ENCODE data around the gene PPCDC.

The PPCDC gene

GRCh38 chr15:75033809-75034208 lies 10.4 kb downstream of the PPCDC start:
- no peaks in the 10 kb centered on the region for H4K20me1 ChIP-seq (ENCODE audit: insufficient read depth, low read length)
- DNase-seq = no peak
- H3K9me3 ChIP-seq (replicated peaks; ENCODE audit: insufficient read depth, low read length) = no peaks in the 10 kb centered on the region
- no peaks in the 10 kb centered on the region for H3K27me3 ChIP-seq (replicated peaks; ENCODE audit: insufficient read depth, low read length)
- TF ChIP-seq EZH2 (optimal IDR thresholded peaks at IDR 0.05; ENCODE audit: low read depth, low read length) = no peak
- no peak for TF ChIP-seq CTCF (IDR thresholded peaks at IDR 0.05; ENCODE audit: low read length)
- no peak for TF ChIP-seq EZH2phosphoT487 (IDR thresholded peaks at IDR 0.05; ENCODE audit: low read length)
- H3F3A ChIP-seq (ENCODE audit: insufficient read depth, low read length) = 0 out of 2 replicates have a peak, but pooled peaks cover 7% of the 10 kb centered on the region
- no peak overlapping the region for H3K27ac ChIP-seq (ENCODE audit: low read length)
- no peaks in the 10 kb centered on the region for H3K36me3 ChIP-seq (replicated peaks; ENCODE audit: insufficient read depth, low read length)
- H3K79me2 ChIP-seq (ENCODE audit: low read length) = peaks cover 67% of the 10 kb centered on the region
- H3K4me3 ChIP-seq (ENCODE audit: low read length) = no peak overlapping the region
- no peak overlapping the region for H2AFZ ChIP-seq (ENCODE audit: low read length)
- no peak overlapping the region for H3K4me2 ChIP-seq (ENCODE audit: low read depth, low read length)
- H3K9me2 ChIP-seq (replicated peaks; ENCODE audit: insufficient read depth, low read length) = no peaks in the 10 kb centered on the region
- H3K9ac ChIP-seq (ENCODE audit: low read length) = no peak overlapping the region
- H3K4me1 ChIP-seq (ENCODE audit: low read length) = peaks cover 34% of the 10 kb centered on the region

GRCh38 chr15:75034615-75035014 lies 11.2 kb downstream of the PPCDC start:
- DNase-seq = no peak
- H3K4me2 ChIP-seq (ENCODE audit: low read depth, low read length) = no peak overlapping the region
- H3K79me2 ChIP-seq (ENCODE audit: low read length) = peaks cover 67% of the 10 kb centered on the region
- no peaks in the 10 kb centered on the region for H3K9me2 ChIP-seq (replicated peaks; ENCODE audit: insufficient read depth, low read length)
- no peak overlapping the region for H3K9ac ChIP-seq (ENCODE audit: low read length)
- H3K4me1 ChIP-seq (ENCODE audit: low read length) = peaks cover 27% of the 10 kb centered on the region
- H3K27me3 ChIP-seq (replicated peaks; ENCODE audit: insufficient read depth, low read length) = no peaks in the 10 kb centered on the region
- no peak overlapping the region for H3K4me3 ChIP-seq (ENCODE audit: low read length)
- no peaks in the 10 kb centered on the region for H4K20me1 ChIP-seq (ENCODE audit: insufficient read depth, low read length)
- no peak for TF ChIP-seq EZH2 (optimal IDR thresholded peaks at IDR 0.05; ENCODE audit: low read depth, low read length)
- TF ChIP-seq CTCF (IDR thresholded peaks at IDR 0.05; ENCODE audit: low read length) = no peak
- no peak for TF ChIP-seq EZH2phosphoT487 (IDR thresholded peaks at IDR 0.05; ENCODE audit: low read length)
- no peaks in the 10 kb centered on the region for H3K9me3 ChIP-seq (replicated peaks; ENCODE audit: insufficient read depth, low read length)
- 0 out of 2 replicates have a peak, but pooled peaks cover 7% of the 10 kb centered on the region for H3F3A ChIP-seq (ENCODE audit: insufficient read depth, low read length)
- no peaks in the 10 kb centered on the region for H3K36me3 ChIP-seq (replicated peaks; ENCODE audit: insufficient read depth, low read length)
- no peak overlapping the region for H2AFZ ChIP-seq (ENCODE audit: low read length)
- H3K27ac ChIP-seq (ENCODE audit: low read length) = no peak overlapping the region

- Histone ChIP-seq H3K27ac (ENCODE audit: low read length) (no peak overlapping the region), H3K4me3 (ENCODE audit: low read length) (no peak overlapping the region)
Measured at GRCh38 chr15:75036212-75036616, 12.8 kb downstream of the PPCDC start.

More at GRCh38 chr15:75036212-75036616, 12.8 kb downstream of the PPCDC start:
- H2AFZ ChIP-seq (ENCODE audit: low read length) = no peak overlapping the region
- no peaks in the 10 kb centered on the region for H3K36me3 ChIP-seq (replicated peaks; ENCODE audit: insufficient read depth, low read length)
- DNase-seq = no peak
- peaks cover 62% of the 10 kb centered on the region for H3K79me2 ChIP-seq (ENCODE audit: low read length)
- no peaks in the 10 kb centered on the region for H3K9me3 ChIP-seq (replicated peaks; ENCODE audit: insufficient read depth, low read length)
- H3K4me1 ChIP-seq (ENCODE audit: low read length) = peaks cover 11% of the 10 kb centered on the region
- H3K9me2 ChIP-seq (replicated peaks; ENCODE audit: insufficient read depth, low read length) = no peaks in the 10 kb centered on the region
- H3F3A ChIP-seq (ENCODE audit: insufficient read depth, low read length) = 0 out of 2 replicates have a peak, but pooled peaks cover 7% of the 10 kb centered on the region
- H3K27me3 ChIP-seq (replicated peaks; ENCODE audit: insufficient read depth, low read length) = no peaks in the 10 kb centered on the region
- no peak overlapping the region for H3K4me2 ChIP-seq (ENCODE audit: low read depth, low read length)
- H4K20me1 ChIP-seq (ENCODE audit: insufficient read depth, low read length) = no peaks in the 10 kb centered on the region
- no peak for TF ChIP-seq EZH2phosphoT487 (IDR thresholded peaks at IDR 0.05; ENCODE audit: low read length)
- TF ChIP-seq EZH2 (optimal IDR thresholded peaks at IDR 0.05; ENCODE audit: low read depth, low read length) = no peak
- TF ChIP-seq CTCF (IDR thresholded peaks at IDR 0.05; ENCODE audit: low read length) = no peak
- no peak overlapping the region for H3K9ac ChIP-seq (ENCODE audit: low read length)

Measured in MM.1S (cell line).